Left ventricle myocardium inferior (tissue), 1 donor: Measurements from ENCODE around the gene TMCO4. TPM values are rescaled to one million over a fixed set of nuclear protein-coding genes. Genes with fewer than 3 reads are reported as not detected.

ENCODE experiments used
- DNase-seq: peaks from one replicate; pipeline ENCODE4 v3.0.0-alpha.2; 2020
- H3K27ac ChIP-seq: fragments of 200-600 bp; replicated peaks from 2 replicates; pipeline ENCODE4 v1.8.0; 2021
- H3K27me3 ChIP-seq: fragments of 200-600 bp; 2 replicates; pipeline ENCODE4 v1.8.0; 2021; ENCODE audit warnings: low read depth
- H3K36me3 ChIP-seq: fragments of 200-600 bp; 2 replicates; pipeline ENCODE4 v1.8.0; 2021
- H3K4me1 ChIP-seq: fragments of 200-600 bp; 2 replicates; pipeline ENCODE4 v1.8.0; 2021
- H3K4me3 ChIP-seq: fragments of 200-600 bp; 2 replicates; pipeline ENCODE4 v1.8.0; 2021; ENCODE audit warnings: mild to moderate bottlenecking, moderate library complexity
- H3K9me3 ChIP-seq: fragments of 200-600 bp; replicated peaks from 2 replicates; pipeline ENCODE4 v1.8.0; 2021
- intact Hi-C: fragments of 100-400 bp; cut with micrococcal nuclease; formaldehyde crosslinking; loops from one replicate; pipeline ENCODE4 v1.11.0; 2022
- total RNA-seq: library from RNA; stranded (reverse); fragmentation: NEBNext Ultra II Directional; extraction: Animal tissue kit (Norgen Biotek cat#: 25700); gene quantifications from one replicate; pipeline ENCODE4 v1.2.1, GENCODE V29; 2021
- TF ChIP-seq, protein P1 (sequence below): fragments of 200-600 bp; IDR thresholded peaks from 2 replicates; pipeline ENCODE4 v1.8.0; 2021; ENCODE audit warnings: antibody characterized with exemption, mild to moderate bottlenecking, borderline replicate concordance
- donor health status: DM: no; HTN: yes; CAD: no; lungs with severe emphysema.

Gene TMCO4
- total RNA-seq, 1 donor from 2014 or later, result 8.6 TPM

GRCh38 chr1:19744335-19744743, 55.4 kb downstream of the TMCO4 start:
- no peaks in the 10 kb centered on the region for H3K27me3 ChIP-seq
- DNase-seq, result no peak
- no peaks in the 10 kb centered on the region for H3K4me1 ChIP-seq
- TF ChIP-seq, protein P1, sequence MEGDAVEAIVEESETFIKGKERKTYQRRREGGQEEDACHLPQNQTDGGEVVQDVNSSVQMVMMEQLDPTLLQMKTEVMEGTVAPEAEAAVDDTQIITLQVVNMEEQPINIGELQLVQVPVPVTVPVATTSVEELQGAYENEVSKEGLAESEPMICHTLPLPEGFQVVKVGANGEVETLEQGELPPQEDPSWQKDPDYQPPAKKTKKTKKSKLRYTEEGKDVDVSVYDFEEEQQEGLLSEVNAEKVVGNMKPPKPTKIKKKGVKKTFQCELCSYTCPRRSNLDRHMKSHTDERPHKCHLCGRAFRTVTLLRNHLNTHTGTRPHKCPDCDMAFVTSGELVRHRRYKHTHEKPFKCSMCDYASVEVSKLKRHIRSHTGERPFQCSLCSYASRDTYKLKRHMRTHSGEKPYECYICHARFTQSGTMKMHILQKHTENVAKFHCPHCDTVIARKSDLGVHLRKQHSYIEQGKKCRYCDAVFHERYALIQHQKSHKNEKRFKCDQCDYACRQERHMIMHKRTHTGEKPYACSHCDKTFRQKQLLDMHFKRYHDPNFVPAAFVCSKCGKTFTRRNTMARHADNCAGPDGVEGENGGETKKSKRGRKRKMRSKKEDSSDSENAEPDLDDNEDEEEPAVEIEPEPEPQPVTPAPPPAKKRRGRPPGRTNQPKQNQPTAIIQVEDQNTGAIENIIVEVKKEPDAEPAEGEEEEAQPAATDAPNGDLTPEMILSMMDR, result no peak
- H3K4me3 ChIP-seq, result no peak overlapping the region
- no peak overlapping the region for H3K27ac ChIP-seq
- intact Hi-C loops, result no loop called here
- peaks cover 50% of the 10 kb centered on the region for H3K36me3 ChIP-seq
- peaks cover under 1% of the 10 kb centered on the region for H3K9me3 ChIP-seq

DNA sequence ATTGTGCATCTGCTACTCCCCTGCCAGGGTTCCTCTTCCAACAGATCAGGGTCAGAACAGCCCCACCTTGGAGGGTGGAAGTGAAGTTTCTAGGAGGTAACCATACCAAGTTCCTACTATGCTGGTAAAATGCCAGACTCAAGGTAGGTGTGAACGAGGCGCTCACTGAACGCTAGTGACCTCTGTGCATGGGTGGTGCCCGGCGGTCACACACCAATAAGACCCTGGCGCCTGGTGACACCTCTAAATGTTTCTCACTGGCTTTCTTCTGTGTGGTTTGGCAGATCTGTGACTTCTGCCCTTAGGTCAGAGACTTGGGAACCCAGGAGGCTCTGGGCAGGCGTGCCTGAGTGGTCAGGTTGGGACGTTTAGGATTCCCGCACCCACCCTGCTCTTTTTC, 55.9 kb downstream of the TMCO4 start:
- Histone ChIP-seq H3K36me3 (peaks cover 50% of the 10 kb centered on the region), H3K27me3 (no peaks in the 10 kb centered on the region), H3K9me3 (peaks cover 6% of the 10 kb centered on the region), H3K27ac (no peak overlapping the region), H3K4me3 (no peak overlapping the region), H3K4me1 (no peaks in the 10 kb centered on the region)
- TF ChIP-seq, protein P1, result no peak
- DNase-seq, result no peak
- intact Hi-C loops, result no loop called here

- DNase-seq, result no peak
- Histone ChIP-seq H3K4me1 (peaks cover 3% of the 10 kb centered on the region), H3K27me3 (no peaks in the 10 kb centered on the region), H3K36me3 (peaks cover 47% of the 10 kb centered on the region), H3K27ac (no peak overlapping the region), H3K9me3 (peaks cover 11% of the 10 kb centered on the region), H3K4me3 (no peak overlapping the region)
- TF ChIP-seq, protein P1, result no peak
- intact Hi-C loops, result no loop called here
These were observed 56.5 kb downstream of the TMCO4 start for GRCh38 chr1:19743180-19743579.

- Histone ChIP-seq H3K4me1 (peaks cover 35% of the 10 kb centered on the region), H3K27me3 (no peaks in the 10 kb centered on the region), H3K27ac (no peak overlapping the region), H3K36me3 (peaks cover 26% of the 10 kb centered on the region), H3K9me3 (peaks cover 11% of the 10 kb centered on the region), H3K4me3 (no peak overlapping the region)
- TF ChIP-seq, protein P1, result no peak
- no peak for DNase-seq
- intact Hi-C loops, result no loop called here
These were observed 60.1 kb downstream of the TMCO4 start for GRCh38 chr1:19739628-19740027.

GRCh38 chr1:19738669-19739068, 61.0 kb downstream of the TMCO4 start:
- intact Hi-C loops, result no loop called here
- Histone ChIP-seq H3K27me3 (no peaks in the 10 kb centered on the region), H3K4me1 (peaks cover 39% of the 10 kb centered on the region), H3K9me3 (peaks cover 11% of the 10 kb centered on the region), H3K36me3 (peaks cover 26% of the 10 kb centered on the region), H3K4me3 (no peak overlapping the region), H3K27ac (no peak overlapping the region)
- no peak for DNase-seq
- TF ChIP-seq, protein P1, result no peak

GRCh38 chr1:19738076-19738475, 61.6 kb downstream of the TMCO4 start:
- peaks cover 39% of the 10 kb centered on the region for H3K4me1 ChIP-seq
- H3K27me3 ChIP-seq, result no peaks in the 10 kb centered on the region
- peaks cover 26% of the 10 kb centered on the region for H3K36me3 ChIP-seq
- intact Hi-C loops, result no loop called here
- H3K4me3 ChIP-seq, result no peak overlapping the region
- DNase-seq, result peak; percentile 25
- H3K9me3 ChIP-seq, result peaks cover 11% of the 10 kb centered on the region
- TF ChIP-seq, protein P1, result no peak
- H3K27ac ChIP-seq, result no peak overlapping the region
